Small intestine (tissue), 7 donors: ENCODE results near the gene EPAS1. TPM values are rescaled to one million over a fixed set of nuclear protein-coding genes. Genes with fewer than 3 reads are reported as not detected.

Experiments used
- DNase-seq, 2 donors: peaks; one replicate each; pipeline versions ENCODE4 v3.0.0 to v3.0.0-alpha.2; 2013
- FAIRE-seq: peaks from 2 replicates; lab custom pipeline; 2012; peaks lifted over from hg19 to GRCh38; lab: Jason Lieb, UNC
- H3K27ac ChIP-seq, 3 donors: one replicate each; pipeline ENCODE4 v1.5.1; 2013; ENCODE audit warnings: low read length in 2 of 3, mild to moderate bottlenecking in 2 of 3, control low read depth in 1 of 3, inconsistent platforms in 1 of 3, low read depth in 1 of 3, moderate library complexity in 1 of 3
- H3K27me3 ChIP-seq, 3 donors: one replicate each; pipeline ENCODE4 v1.6.1; 2013; ENCODE audit warnings: low read length in 3 of 3, inconsistent platforms in 1 of 3; ENCODE audit not compliant: control insufficient read depth in 3 of 3, insufficient read depth in 3 of 3
- H3K36me3 ChIP-seq, 3 donors: one replicate each; pipeline ENCODE4 v1.6.1; 2013; ENCODE audit warnings: low read length in 3 of 3, inconsistent platforms in 1 of 3, low read depth in 1 of 3, mild to moderate bottlenecking in 1 of 3, moderate library complexity in 1 of 3; ENCODE audit not compliant: control insufficient read depth in 3 of 3, insufficient read depth in 2 of 3
- H3K4me1 ChIP-seq, 3 donors: one replicate each; pipeline ENCODE4 v1.6.1; 2013; ENCODE audit warnings: low read length in 2 of 3, inconsistent platforms in 1 of 3, low read depth in 1 of 3, mild to moderate bottlenecking in 1 of 3, moderate library complexity in 1 of 3; ENCODE audit not compliant: control insufficient read depth in 3 of 3, insufficient read depth in 2 of 3
- H3K4me3 ChIP-seq, 3 donors: one replicate each; pipeline ENCODE4 v1.5.1; 2013; ENCODE audit warnings: low read length in 3 of 3, control low read depth in 1 of 3, inconsistent platforms in 1 of 3, low read depth in 1 of 3, mild to moderate bottlenecking in 1 of 3, moderate library complexity in 1 of 3
- H3K9me3 ChIP-seq, 2 donors: one replicate each; pipeline ENCODE4 v1.6.1; 2013; ENCODE audit warnings: low read depth in 1 of 2, low read length in 1 of 2; ENCODE audit not compliant: control insufficient read depth in 2 of 2, insufficient read depth in 1 of 2
- WGBS, 3 donors: extraction: QIAGEN DNeasy Blood & Tissue Kit; methylation state at CpG; one replicate each; pipeline ENCODE4 v1.1.7; 2013; 5-methylcytosine and 5-hydroxymethylcytosine counted together
- polyA plus RNA-seq, 4 donors: library from polyadenylated mRNA; stranded (reverse) in 3 of 4; unstranded in 1 of 4; fragments of 200-250 nt in 3 of 4; fragments of 120-200 nt in 1 of 4; gene quantifications; one replicate each; pipeline versions ENCODE4 v1.2.1 to v1.2.3, GENCODE V29; 2013
- donor health status: healthy with polysubstance abuse.
- donor health status: control.
- donor health status: control.
- donor health status: Bipolar disorder and iron deficiency.
- donor health status: healthy.

Gene EPAS1
- polyA plus RNA-seq, 4 donors = 22.7 to 106 (median 64.1) TPM

- peaks cover 0 to 8% of the 10 kb centered on the region in 2 donors for H3K9me3 ChIP-seq
- H3K27me3 ChIP-seq = peaks cover 0 to 5% (median 0%) of the 10 kb centered on the region in 3 donors
- H3K4me1 ChIP-seq = no peaks in the 10 kb centered on the region
- no peak overlapping the region for H3K4me3 ChIP-seq
- DNase-seq (no peak), FAIRE-seq (no peak)
- H3K27ac ChIP-seq = no peak overlapping the region
- H3K36me3 ChIP-seq = no peaks in the 10 kb centered on the region
Measured at GRCh38 chr2:46416280-46416679, 119.1 kb downstream of the EPAS1 start.

DNA sequence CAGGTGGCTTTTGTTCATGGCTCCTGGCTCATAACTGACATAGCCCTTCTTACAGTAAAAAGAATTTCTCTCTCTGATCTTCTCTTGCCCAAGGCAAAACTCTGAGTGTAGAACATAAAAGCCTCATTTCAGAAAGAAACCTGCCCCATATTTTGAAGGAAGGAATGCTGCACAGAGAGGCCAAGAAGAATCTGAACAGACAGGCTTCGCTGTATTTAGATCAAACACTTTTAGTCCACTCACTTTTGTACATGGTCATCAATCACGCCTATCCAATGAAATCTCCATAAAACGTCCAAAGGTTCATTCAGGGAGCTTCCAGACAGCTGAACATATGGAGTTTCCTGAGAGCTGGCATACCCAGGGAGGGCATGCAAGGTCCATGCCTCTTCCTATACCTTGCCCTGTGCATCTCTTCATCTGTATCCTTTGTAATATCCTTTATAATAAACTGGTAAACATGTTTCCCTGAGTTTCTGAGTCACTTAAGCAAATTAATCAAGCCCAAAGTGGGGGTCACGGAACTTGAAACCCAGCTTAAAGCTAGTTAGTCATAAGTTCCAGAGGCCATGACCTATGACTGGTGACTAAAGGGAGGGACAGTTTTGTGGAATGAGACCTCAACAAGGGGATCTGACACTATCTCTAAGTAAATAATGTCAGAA lies 119.7 kb downstream of the EPAS1 start:
- FAIRE-seq = no peak
- WGBS, 3 donors = 71 to 82% (median 75%) methylated on average over 4 of the region's 4 CpGs
- Histone ChIP-seq H3K27ac (no peak overlapping the region), H3K4me1 (no peaks in the 10 kb centered on the region), H3K36me3 (no peaks in the 10 kb centered on the region), H3K9me3 (peaks cover 0 to 8% of the 10 kb centered on the region in 2 donors), H3K27me3 (peaks cover 0 to 5% (median 0%) of the 10 kb centered on the region in 3 donors), H3K4me3 (no peak overlapping the region)
- DNase-seq = no peak

GRCh38 chr2:46420945-46421344 lies 123.7 kb downstream of the EPAS1 start:
- no peak for FAIRE-seq
- Histone ChIP-seq H3K4me1 (no peaks in the 10 kb centered on the region), H3K27me3 (peaks cover 0 to 3% (median 0%) of the 10 kb centered on the region in 3 donors), H3K9me3 (peaks cover 0 to 8% of the 10 kb centered on the region in 2 donors), H3K36me3 (no peaks in the 10 kb centered on the region), H3K27ac (no peak overlapping the region), H3K4me3 (no peak overlapping the region)
- WGBS, 3 donors = 75 to 95% (median 94%) methylated on average over 2 of the region's 2 CpGs
- no peak for DNase-seq

GRCh38 chr2:46421361-46421760 lies 124.2 kb downstream of the EPAS1 start:
- Histone ChIP-seq H3K36me3 (no peaks in the 10 kb centered on the region), H3K4me1 (no peaks in the 10 kb centered on the region), H3K27ac (no peak overlapping the region), H3K27me3 (peaks cover 0 to 3% (median 0%) of the 10 kb centered on the region in 3 donors), H3K9me3 (peaks cover 0 to 8% of the 10 kb centered on the region in 2 donors), H3K4me3 (no peak overlapping the region)
- FAIRE-seq (no peak), DNase-seq (no peak)
- WGBS, 3 donors = 63 to 71% (median 68%) methylated on average over 2 of the region's 2 CpGs

GRCh38 chr2:46422717-46423394 lies 125.6 kb downstream of the EPAS1 start:
- Histone ChIP-seq H3K36me3 (no peaks in the 10 kb centered on the region), H3K27me3 (peaks cover 0 to 3% (median 0%) of the 10 kb centered on the region in 3 donors), H3K9me3 (peaks cover 0 to 2% of the 10 kb centered on the region in 2 donors), H3K4me1 (no peaks in the 10 kb centered on the region), H3K27ac (no peak overlapping the region), H3K4me3 (no peak overlapping the region)
- WGBS, 3 donors = 76 to 87% (median 83%) methylated on average over 1 of the region's 1 CpG
- FAIRE-seq (no peak), DNase-seq (no peak)

DNA sequence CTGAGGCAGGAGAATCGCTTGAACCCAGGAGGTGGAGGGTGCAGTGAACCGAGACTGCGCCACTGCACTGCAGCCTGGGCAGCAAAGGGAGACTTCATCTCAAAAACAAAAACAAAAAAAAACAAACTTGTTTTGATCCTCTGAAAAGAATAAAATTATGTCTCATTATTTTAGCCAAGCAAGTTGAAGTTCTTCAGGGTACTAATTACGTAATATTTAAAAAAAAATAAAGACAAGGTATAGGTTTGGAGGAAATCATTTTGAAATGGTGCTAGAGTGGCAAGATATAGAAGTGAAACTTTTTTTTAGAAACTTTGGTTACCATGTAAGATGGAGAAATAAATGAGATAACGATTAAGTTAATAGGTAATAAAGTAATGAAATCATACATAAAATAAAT lies 127.7 kb downstream of the EPAS1 start:
- Histone ChIP-seq H3K27ac (no peak overlapping the region), H3K4me3 (no peak overlapping the region), H3K9me3 (peaks cover 0 to 2% of the 10 kb centered on the region in 2 donors), H3K4me1 (no peaks in the 10 kb centered on the region), H3K27me3 (peaks cover 0 to 3% (median 0%) of the 10 kb centered on the region in 3 donors), H3K36me3 (no peaks in the 10 kb centered on the region)
- DNase-seq (no peak), FAIRE-seq (no peak)
- WGBS, 3 donors = 78 to 81% (median 79%) methylated on average over 5 of the region's 5 CpGs

DNA sequence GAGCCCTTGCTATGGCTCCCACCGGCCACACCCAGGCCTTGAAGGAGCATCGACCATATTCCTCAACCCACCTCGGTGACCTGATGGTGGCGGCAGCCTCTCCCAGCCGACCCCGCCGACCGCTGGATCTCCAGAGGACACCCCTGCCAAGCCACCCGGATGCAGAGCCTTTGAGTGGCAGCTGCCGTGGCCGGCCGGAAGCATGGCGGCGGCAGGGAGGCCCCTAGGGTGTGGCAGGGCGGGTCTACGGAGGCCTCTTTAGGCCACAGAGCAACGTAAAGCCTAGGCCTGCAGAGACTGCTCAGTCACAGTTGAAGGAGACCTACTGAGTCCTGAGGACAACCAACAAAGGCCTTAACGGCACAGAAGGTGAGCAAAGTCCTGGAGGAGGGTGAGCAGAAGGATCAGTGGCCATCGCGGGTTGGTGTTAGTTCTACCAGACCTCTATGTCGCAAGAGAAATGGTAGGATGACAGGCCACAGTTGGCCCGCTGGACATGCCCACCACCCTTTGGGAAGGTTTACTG lies 131.8 kb downstream of the EPAS1 start:
- FAIRE-seq = no peak
- H3K4me3 ChIP-seq = no peak overlapping the region
- no peaks in the 10 kb centered on the region for H3K4me1 ChIP-seq
- H3K36me3 ChIP-seq = no peaks in the 10 kb centered on the region
- no peaks in the 10 kb centered on the region for H3K27me3 ChIP-seq
- no peaks in the 10 kb centered on the region for H3K9me3 ChIP-seq
- 95 to 96% (median 96%) methylated on average over 22 of the region's 22 CpGs for WGBS, 3 donors
- no peak overlapping the region for H3K27ac ChIP-seq
- DNase-seq = no peak

DNA sequence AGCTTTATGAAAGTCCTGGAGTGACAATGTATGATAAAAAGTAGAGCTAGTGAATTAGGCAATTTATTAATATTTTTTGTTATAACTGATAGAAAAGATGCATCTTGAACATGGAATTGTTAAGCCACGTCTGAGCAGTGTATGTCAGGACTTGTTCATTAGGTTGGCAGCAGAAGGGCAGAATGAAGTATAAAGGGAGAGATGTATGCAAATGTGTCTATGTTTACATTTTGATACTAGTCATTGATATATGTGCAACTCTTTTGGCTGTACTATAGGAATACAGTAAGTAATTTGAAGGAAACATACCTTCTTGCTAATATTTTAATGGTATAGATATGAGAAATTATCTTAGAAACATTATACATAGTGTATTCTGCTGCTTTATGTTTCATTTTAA lies 133.2 kb downstream of the EPAS1 start:
- 67 to 87% (median 86%) methylated on average over 1 of the region's 1 CpG for WGBS, 3 donors
- no peaks in the 10 kb centered on the region for H3K4me1 ChIP-seq
- DNase-seq (no peak), FAIRE-seq (no peak)
- no peaks in the 10 kb centered on the region for H3K27me3 ChIP-seq
- H3K36me3 ChIP-seq = no peaks in the 10 kb centered on the region
- no peak overlapping the region for H3K4me3 ChIP-seq
- H3K9me3 ChIP-seq = no peaks in the 10 kb centered on the region
- no peak overlapping the region for H3K27ac ChIP-seq
